22Rv1 (cell line): ENCODE results near the gene CDK5RAP2.

Experiments
- H3K27ac ChIP-seq: fragments of 450-650 bp; 2 replicates; pipeline ENCODE4 v1.5.1; 2017
- ZFX ChIP-seq: fragments of 450-650 bp; IDR thresholded peaks from 2 replicates; pipeline ENCODE4 v1.6.1; 2017; ENCODE audit warnings: antibody characterized with exemption, borderline replicate concordance
- TF ChIP-seq, protein P1 (sequence below): fragments of 450-650 bp; IDR thresholded peaks from 2 replicates; pipeline ENCODE4 v1.5.1; 2017; ENCODE audit warnings: mild to moderate bottlenecking

CDK5RAP2 gene

DNA sequence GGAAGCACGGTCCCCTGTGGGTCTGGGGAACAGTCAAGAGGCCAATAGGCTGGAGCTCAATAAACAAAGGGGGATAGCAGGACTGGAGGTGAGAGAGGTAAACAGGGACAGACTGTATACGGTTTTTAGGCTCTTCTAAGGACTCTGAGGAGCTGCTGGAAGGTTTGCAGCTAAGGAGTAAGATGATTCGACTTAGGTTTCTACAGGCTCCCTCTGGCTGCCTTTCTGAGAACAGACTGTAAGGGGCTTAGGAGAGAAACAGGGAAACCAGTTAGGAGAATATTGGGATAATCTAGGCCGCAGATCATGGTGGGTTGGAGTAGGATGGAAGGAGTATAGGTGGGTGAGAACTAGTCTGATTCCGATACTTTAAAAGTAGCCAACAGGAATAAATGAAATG is 10.4 kb downstream of the CDK5RAP2 start:
- no peak overlapping the region for H3K27ac ChIP-seq

DNA sequence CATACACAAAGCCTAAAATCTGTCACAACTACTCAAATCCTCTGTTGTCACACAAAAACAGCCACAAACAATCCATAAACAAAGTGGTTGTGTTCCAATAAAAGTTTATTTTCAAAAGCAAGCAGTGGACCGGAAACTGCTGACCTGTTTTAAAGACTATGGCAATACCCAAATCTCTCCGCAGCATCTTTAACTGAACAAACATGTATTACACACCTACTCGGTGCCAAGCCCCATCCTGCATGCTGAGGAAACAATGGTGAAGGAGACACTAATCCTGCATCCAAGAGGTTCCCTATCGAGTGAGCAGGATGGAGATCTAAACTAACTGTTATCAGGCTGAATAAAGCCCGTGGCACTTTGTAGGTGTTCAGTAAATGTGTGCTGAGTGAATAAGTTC is 11.2 kb downstream of the CDK5RAP2 start:
- no peak overlapping the region for H3K27ac ChIP-seq
- TF ChIP-seq ZFX: no peak
- TF ChIP-seq, protein P1, sequence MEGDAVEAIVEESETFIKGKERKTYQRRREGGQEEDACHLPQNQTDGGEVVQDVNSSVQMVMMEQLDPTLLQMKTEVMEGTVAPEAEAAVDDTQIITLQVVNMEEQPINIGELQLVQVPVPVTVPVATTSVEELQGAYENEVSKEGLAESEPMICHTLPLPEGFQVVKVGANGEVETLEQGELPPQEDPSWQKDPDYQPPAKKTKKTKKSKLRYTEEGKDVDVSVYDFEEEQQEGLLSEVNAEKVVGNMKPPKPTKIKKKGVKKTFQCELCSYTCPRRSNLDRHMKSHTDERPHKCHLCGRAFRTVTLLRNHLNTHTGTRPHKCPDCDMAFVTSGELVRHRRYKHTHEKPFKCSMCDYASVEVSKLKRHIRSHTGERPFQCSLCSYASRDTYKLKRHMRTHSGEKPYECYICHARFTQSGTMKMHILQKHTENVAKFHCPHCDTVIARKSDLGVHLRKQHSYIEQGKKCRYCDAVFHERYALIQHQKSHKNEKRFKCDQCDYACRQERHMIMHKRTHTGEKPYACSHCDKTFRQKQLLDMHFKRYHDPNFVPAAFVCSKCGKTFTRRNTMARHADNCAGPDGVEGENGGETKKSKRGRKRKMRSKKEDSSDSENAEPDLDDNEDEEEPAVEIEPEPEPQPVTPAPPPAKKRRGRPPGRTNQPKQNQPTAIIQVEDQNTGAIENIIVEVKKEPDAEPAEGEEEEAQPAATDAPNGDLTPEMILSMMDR: no peak

More for the DNA sequence above, 10.4 kb downstream of the CDK5RAP2 start:
- TF ChIP-seq ZFX: no peak
- TF ChIP-seq, protein P1: no peak

DNA sequence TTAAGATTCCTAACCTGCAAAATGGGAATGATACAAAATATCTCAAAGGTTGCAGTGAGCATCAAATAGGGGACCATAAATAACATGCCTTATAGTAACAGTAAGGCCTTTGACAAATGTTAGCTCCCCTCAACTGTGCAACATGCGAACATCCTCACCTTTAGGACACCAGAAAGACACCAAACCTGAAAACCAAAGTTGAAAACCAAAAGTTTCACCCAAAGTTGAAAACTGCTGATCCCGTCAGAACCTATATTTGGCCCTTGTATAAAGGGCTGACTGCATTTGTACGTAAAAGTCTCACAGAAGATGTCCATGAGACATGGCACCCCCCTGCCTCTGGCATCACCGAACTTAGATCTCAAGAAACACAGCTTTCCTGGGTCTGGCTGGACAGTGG is 12.1 kb downstream of the CDK5RAP2 start:
- no peak overlapping the region for H3K27ac ChIP-seq

DNA sequence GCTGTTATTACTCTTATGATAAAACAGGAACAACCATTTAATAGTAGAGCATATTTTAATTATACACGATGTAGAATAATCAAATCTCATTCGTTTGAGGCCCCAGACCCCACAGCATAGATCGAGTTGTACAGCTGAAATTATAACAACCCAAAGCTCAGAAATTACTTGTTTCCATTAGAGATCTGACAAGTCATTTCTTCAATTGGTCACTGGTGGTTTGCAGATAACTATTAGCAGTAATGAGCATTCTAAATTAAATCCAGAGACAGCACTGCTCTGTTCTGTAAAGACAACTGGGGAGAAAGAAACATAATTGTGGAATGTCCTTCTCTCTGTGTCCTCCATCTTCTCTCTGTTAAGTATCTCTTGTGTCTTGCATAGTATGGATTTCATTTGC is 12.9 kb downstream of the CDK5RAP2 start:
- no peak for TF ChIP-seq ZFX
- TF ChIP-seq, protein P1: no peak
- no peak overlapping the region for H3K27ac ChIP-seq

More for the DNA sequence above, 12.1 kb downstream of the CDK5RAP2 start:
- TF ChIP-seq ZFX: no peak
- TF ChIP-seq, protein P1: no peak

DNA sequence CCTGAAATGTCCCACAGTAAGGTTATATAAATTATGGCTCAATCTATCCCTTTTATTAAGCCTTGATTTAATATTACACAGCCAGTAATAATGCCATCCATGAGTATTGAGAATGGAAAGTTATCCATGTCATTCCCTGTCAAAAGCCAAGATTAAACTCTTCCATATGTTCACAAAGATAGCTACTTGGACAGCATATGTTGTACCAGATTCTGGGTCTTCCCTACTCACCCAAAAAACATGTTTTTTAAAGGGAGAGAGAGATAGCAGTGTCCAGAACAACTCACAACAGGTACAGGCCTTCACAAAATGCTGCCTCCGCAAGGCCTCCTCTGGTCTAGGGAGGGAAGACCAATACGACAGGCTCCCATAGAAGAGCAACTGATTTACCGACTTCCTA is 15.4 kb downstream of the CDK5RAP2 start:
- TF ChIP-seq, protein P1: no peak
- TF ChIP-seq ZFX: no peak

DNA sequence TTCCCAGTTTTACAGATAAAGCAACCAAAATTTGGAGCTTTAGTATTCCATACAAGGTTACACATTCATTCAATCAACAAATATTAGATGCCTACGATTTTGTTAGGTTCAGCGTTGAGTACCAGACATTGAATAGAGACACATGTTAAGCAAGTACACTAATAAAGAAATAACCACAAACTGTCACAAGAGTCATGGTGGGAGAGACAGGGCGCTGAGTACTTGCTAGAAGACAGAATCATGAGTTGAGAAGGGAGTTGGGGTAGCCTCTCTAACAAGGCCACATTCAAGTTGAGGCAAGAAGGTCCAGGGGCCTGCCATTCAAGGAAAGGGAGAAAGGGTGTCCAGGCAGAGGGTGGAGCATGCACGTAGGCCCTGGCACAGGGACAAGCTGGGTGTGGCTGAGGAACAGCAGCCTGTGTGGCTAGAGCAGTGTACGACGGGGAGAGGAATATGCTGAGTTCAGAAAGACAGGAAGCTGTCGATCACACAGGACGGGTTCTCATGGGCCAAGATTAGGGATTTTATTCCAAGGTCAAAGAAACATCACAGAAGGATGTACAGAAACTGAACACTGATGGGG is 17.0 kb downstream of the CDK5RAP2 start:
- no peak overlapping the region for H3K27ac ChIP-seq
- TF ChIP-seq, protein P1: no peak
- TF ChIP-seq ZFX: no peak

More for the DNA sequence above, 15.4 kb downstream of the CDK5RAP2 start:
- H3K27ac ChIP-seq: no peak overlapping the region

DNA sequence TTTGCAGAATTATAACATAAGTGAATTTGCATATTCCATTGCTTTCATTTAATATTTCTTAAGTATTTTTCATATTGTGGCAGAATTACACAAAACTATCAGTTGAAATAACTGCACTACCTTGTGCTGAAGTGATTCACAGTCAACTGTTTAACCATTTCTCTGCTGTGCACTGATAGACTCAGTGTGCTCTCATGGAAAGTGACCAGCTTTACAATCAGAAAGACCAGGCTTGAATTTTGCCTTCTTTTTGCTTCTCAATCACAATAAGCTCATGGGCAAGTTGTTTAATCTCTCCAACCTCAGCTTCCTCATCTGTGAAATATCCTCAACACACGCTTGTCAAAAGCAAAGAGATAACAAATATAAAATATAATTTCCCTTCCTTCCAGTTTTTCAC is 18.3 kb downstream of the CDK5RAP2 start:
- no peak for TF ChIP-seq ZFX
- TF ChIP-seq, protein P1: no peak
- H3K27ac ChIP-seq: no peak overlapping the region
